ENCODE data around the gene AGA.

AGA gene

DNA sequence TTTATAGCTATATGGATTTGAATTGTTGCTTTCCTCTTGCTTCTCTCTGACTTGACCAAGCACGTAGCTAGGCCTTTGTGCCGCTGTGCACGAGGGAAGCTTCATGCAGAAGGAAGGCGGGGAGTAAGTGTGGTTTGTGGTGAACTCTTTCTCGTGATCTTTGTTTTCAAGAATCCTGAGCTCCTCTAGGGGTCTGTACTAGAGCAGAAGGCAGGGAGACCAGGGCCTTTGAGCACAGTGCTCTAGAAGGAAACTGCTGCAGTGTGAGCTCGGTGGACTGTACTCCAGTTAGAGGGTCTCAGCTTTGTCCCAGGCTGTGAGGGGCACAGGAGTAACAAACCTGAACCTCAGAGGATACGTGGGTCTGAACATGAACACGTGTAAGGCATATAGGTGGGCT lies 49.0 kb downstream of the AGA start:
- Histone ChIP-seq H3K36me3 (ENCODE audit: control insufficient read depth, insufficient read depth, low read length) (no peaks in the 10 kb centered on the region), H3K9me3 (ENCODE audit: control insufficient read depth, low read length) (no peaks in the 10 kb centered on the region), H3K27ac (ENCODE audit: insufficient read depth, low read depth, low read length, poor library complexity, severe bottlenecking) (no peak overlapping the region), H3K4me3 (ENCODE audit: insufficient read depth, low read depth, low read length) (no peak overlapping the region), H3K4me1 (ENCODE audit: control insufficient read depth, insufficient read depth, low read length) (no peaks in the 10 kb centered on the region), H3K27me3 (ENCODE audit: control insufficient read depth, insufficient read depth, low read length, poor library complexity, severe bottlenecking) (no peaks in the 10 kb centered on the region)
- WGBS, 2 experiments = 80 to 83% methylated on average over 7 of the region's 8 CpGs

DNA sequence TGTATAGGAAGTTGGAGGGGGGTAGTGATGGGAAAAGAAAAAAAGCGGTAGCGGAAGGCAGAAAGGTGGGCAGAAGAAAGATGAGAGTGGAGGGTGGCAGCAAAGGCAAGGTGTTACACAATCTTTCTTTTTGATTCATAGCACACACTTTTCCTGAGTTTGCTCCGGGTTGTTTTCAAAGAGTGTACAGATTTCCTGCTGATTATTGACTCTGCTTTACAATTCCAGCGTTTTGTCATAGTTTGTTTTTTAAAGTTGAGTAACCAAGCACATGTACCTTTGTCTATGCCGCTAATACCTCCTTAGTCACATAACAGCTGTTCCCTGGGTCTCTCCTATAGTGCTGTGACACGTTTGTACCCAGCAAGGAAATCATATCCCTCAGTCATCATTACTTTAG lies 50.3 kb downstream of the AGA start:
- no peaks in the 10 kb centered on the region for H3K4me1 ChIP-seq (ENCODE audit: control insufficient read depth, insufficient read depth, low read length)

DNA sequence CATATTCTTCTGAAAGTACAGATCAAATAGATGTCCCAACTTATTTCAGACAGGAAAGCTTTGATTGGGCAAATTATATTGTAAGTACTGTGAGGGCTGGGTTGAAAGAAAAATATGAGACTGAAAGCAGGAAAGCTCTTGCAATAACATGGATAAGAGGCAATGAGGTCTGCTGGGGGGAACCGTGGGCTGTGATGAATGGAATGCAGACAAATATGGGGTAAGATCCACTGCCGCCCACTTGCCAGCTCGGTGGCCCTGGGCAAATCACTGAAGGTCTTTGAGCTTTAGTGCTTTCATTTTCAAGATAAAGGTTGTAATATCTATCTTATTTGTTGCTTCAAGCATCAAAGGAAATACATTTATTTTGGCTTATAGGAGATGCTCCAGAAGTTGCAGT lies 51.0 kb downstream of the AGA start:
- H3K27ac ChIP-seq (ENCODE audit: insufficient read depth, low read depth, low read length, poor library complexity, severe bottlenecking) = no peak overlapping the region
- 85 to 89% methylated on average over 3 of the region's 3 CpGs for WGBS, 2 experiments
- no peaks in the 10 kb centered on the region for H3K36me3 ChIP-seq (ENCODE audit: control insufficient read depth, insufficient read depth, low read length)
- no peaks in the 10 kb centered on the region for H3K27me3 ChIP-seq (ENCODE audit: control insufficient read depth, insufficient read depth, low read length, poor library complexity, severe bottlenecking)
- H3K4me1 ChIP-seq (ENCODE audit: control insufficient read depth, insufficient read depth, low read length) = no peaks in the 10 kb centered on the region
- H3K9me3 ChIP-seq (ENCODE audit: control insufficient read depth, low read length) = no peaks in the 10 kb centered on the region
- no peak overlapping the region for H3K4me3 ChIP-seq (ENCODE audit: insufficient read depth, low read depth, low read length)

More for the DNA sequence above, 50.3 kb downstream of the AGA start:
- Histone ChIP-seq H3K27me3 (ENCODE audit: control insufficient read depth, insufficient read depth, low read length, poor library complexity, severe bottlenecking) (no peaks in the 10 kb centered on the region), H3K36me3 (ENCODE audit: control insufficient read depth, insufficient read depth, low read length) (no peaks in the 10 kb centered on the region), H3K4me3 (ENCODE audit: insufficient read depth, low read depth, low read length) (no peak overlapping the region), H3K27ac (ENCODE audit: insufficient read depth, low read depth, low read length, poor library complexity, severe bottlenecking) (no peak overlapping the region), H3K9me3 (ENCODE audit: control insufficient read depth, low read length) (no peaks in the 10 kb centered on the region)
- 93 to 99% methylated on average over 6 of the region's 6 CpGs for WGBS, 2 experiments

DNA sequence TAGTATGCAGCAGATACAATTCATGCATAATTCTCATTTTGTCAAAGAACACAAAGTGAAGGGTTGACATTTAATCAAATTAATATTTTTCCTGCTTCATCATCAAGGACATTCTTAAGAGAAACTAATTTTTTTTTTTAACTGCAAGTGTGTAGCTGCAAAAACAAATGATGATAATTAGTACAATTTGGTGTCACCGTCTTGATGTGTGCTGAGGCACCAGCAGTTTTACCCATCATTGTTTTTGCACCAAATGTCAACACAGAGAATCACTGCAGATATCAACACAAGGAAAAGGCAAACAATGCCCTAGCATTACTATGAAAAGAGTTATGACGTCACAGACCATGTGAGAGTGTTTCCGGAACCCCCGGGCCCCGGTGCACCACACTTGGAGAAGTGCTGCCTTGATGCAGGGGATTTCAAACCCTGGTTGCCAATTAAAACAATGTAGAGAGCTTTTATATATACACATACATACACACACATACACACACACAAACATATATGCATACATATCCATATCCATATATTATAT lies 55.9 kb downstream of the AGA start:
- Histone ChIP-seq H3K4me3 (ENCODE audit: insufficient read depth, low read depth, low read length) (no peak overlapping the region), H3K27ac (ENCODE audit: insufficient read depth, low read depth, low read length, poor library complexity, severe bottlenecking) (no peak overlapping the region), H3K4me1 (ENCODE audit: control insufficient read depth, insufficient read depth, low read length) (no peaks in the 10 kb centered on the region), H3K9me3 (ENCODE audit: control insufficient read depth, low read length) (no peaks in the 10 kb centered on the region), H3K27me3 (ENCODE audit: control insufficient read depth, insufficient read depth, low read length, poor library complexity, severe bottlenecking) (no peaks in the 10 kb centered on the region), H3K36me3 (ENCODE audit: control insufficient read depth, insufficient read depth, low read length) (no peaks in the 10 kb centered on the region)
- 94 to 98% methylated on average over 5 of the region's 5 CpGs for WGBS, 2 experiments

DNA sequence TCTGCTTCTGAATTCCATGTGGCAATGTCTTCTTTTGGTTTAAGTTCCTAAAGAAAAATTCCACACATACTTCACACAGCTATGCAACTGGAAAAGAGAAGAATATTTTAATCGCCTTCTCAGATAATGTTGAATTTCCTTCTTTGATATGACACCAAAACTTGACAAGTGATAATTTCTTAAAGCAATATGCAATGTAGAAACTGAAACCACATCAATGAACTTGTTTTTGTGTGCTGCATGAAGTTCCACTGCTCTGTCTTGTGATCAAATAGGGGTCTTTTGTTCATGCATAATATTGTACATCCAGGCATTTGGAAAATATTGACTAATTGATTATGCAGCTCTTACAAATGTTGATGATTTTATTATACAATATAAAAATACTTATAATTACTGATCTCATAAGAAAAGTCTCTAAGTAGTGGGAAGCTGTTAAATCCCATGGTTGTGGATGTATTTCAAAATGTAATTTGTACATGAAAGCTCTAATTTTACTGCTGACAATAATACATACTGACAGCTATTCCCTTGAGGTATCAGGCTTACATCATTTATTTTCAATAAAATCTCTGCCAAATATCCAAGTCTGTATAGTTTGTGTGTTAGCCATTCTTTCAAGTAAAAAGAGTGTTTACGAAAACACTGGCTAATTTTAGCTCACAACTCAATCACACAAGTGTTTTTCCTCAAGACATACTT lies 56.5 kb downstream of the AGA start:
- 90 to 91% methylated on average over 1 to 2 of the region's 2 CpGs for WGBS, 2 experiments
- Histone ChIP-seq H3K4me1 (ENCODE audit: control insufficient read depth, insufficient read depth, low read length) (no peaks in the 10 kb centered on the region), H3K27me3 (ENCODE audit: control insufficient read depth, insufficient read depth, low read length, poor library complexity, severe bottlenecking) (no peaks in the 10 kb centered on the region), H3K4me3 (ENCODE audit: insufficient read depth, low read depth, low read length) (no peak overlapping the region), H3K36me3 (ENCODE audit: control insufficient read depth, insufficient read depth, low read length) (no peaks in the 10 kb centered on the region), H3K9me3 (ENCODE audit: control insufficient read depth, low read length) (no peaks in the 10 kb centered on the region), H3K27ac (ENCODE audit: insufficient read depth, low read depth, low read length, poor library complexity, severe bottlenecking) (no peak overlapping the region)

DNA sequence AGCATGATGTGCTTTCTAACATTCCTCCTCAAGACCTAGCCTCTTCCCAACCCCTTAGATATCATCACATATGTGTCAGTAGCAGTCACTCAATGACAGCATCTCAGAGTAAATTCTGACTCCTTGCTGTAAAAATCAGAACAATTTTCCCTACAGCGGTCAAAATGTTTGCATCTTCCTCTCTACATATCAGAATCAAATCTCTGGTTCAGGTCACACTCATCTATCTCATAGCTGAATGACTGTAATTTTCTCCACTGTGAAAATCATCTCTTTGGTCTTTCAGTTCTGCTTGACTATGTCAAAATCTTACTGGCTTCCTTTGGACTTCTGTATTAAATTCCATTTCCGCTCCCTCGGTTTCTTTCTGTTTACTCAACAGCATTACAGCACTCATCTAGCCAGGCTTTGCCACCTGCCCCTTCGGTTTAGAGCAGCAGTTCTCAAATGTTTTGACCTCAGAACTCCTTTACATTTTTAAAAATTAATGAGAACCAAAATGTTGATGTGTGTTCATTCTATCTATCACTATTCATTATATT lies 57.3 kb downstream of the AGA start:
- Histone ChIP-seq H3K4me3 (ENCODE audit: insufficient read depth, low read depth, low read length) (no peak overlapping the region), H3K36me3 (ENCODE audit: control insufficient read depth, insufficient read depth, low read length) (no peaks in the 10 kb centered on the region), H3K27ac (ENCODE audit: insufficient read depth, low read depth, low read length, poor library complexity, severe bottlenecking) (no peak overlapping the region), H3K4me1 (ENCODE audit: control insufficient read depth, insufficient read depth, low read length) (no peaks in the 10 kb centered on the region), H3K9me3 (ENCODE audit: control insufficient read depth, low read length) (no peaks in the 10 kb centered on the region), H3K27me3 (ENCODE audit: control insufficient read depth, insufficient read depth, low read length, poor library complexity, severe bottlenecking) (no peaks in the 10 kb centered on the region)
- 95 to 97% methylated on average over 4 of the region's 4 CpGs for WGBS, 2 experiments

DNA sequence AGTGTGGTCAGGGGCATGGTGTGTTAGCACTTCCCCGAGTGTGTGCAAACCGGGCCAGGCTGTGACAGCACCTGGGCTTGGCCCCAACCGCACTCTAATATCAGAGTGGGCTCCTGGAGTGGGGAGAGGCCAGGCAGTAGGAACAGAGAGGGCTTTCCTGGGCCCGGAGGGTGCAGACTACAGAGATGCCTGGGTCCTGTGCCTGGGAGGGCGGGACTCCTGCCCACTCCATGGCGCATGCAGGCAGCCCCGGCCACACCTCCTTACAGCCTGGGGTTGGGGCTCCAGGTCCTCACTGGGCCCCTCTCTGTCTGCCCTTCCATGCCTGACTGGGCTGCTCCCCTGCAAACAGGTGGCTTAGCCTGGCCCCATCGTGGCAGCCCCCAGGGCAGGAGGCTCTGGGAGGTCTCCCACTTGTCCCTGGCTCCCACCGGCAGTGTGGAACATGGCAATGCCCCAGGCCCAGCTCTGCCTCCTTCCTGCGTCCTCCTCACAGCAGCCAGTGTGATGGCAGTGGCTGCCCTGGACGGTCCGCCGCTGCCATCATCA lies 60.4 kb downstream of the AGA start:
- 95% methylated on average over 13 of the region's 13 CpGs for WGBS, 2 experiments
- no peaks in the 10 kb centered on the region for H3K4me1 ChIP-seq (ENCODE audit: control insufficient read depth, insufficient read depth, low read length)
- H3K27me3 ChIP-seq (ENCODE audit: control insufficient read depth, insufficient read depth, low read length, poor library complexity, severe bottlenecking) = no peaks in the 10 kb centered on the region
- no peak overlapping the region for H3K27ac ChIP-seq (ENCODE audit: insufficient read depth, low read depth, low read length, poor library complexity, severe bottlenecking)
- no peaks in the 10 kb centered on the region for H3K9me3 ChIP-seq (ENCODE audit: control insufficient read depth, low read length)
- H3K4me3 ChIP-seq (ENCODE audit: insufficient read depth, low read depth, low read length) = no peak overlapping the region
- no peaks in the 10 kb centered on the region for H3K36me3 ChIP-seq (ENCODE audit: control insufficient read depth, insufficient read depth, low read length)
